Measurements from ENCODE around the gene STRIP1. TPM values are rescaled to one million over a fixed set of nuclear protein-coding genes. Genes with fewer than 3 reads are reported as not detected.

STRIP1 gene
- total and polyA plus RNA-seq, 5 experiments from 2014 or later = 17.8 to 86.5 (median 26.8) TPM

DNA sequence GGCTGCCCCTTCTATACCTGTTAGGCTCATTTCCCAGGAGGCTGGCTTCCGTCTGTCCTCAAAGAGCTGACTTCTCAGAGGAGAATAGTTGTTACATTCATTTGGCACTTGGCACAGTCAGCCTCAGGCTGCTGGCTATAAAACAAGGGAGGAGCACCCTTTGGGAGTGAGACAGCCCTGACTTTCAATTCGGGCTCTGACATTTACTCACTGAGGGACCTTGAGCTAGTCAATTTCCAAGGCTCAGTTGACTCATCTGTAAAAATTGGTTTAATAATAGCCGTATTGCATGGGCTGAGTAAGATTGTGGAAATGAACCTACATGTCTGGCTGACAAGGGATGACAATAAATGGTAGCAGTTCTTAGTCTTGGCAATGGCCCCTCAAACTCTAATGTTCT is 22.4 kb downstream of the STRIP1 start:
- POLR2A ChIA-PET = no interaction called here
- H3K4me3 Mint-ChIP-seq = no peak overlapping the region
- H3K9me3 Mint-ChIP-seq = no peaks in the 10 kb centered on the region
- peaks cover 0 to 11% (median 3%) of the 10 kb centered on the region in 4 donors for H3K4me1 Mint-ChIP-seq
- ATAC-seq = no peak
- no peak overlapping the region for H3K27ac Mint-ChIP-seq
- H3K27me3 Mint-ChIP-seq = no peaks in the 10 kb centered on the region
- DNase-seq = no peak
- H3K36me3 Mint-ChIP-seq = peaks cover 0 to 70% (median 9%) of the 10 kb centered on the region in 3 donors

DNA sequence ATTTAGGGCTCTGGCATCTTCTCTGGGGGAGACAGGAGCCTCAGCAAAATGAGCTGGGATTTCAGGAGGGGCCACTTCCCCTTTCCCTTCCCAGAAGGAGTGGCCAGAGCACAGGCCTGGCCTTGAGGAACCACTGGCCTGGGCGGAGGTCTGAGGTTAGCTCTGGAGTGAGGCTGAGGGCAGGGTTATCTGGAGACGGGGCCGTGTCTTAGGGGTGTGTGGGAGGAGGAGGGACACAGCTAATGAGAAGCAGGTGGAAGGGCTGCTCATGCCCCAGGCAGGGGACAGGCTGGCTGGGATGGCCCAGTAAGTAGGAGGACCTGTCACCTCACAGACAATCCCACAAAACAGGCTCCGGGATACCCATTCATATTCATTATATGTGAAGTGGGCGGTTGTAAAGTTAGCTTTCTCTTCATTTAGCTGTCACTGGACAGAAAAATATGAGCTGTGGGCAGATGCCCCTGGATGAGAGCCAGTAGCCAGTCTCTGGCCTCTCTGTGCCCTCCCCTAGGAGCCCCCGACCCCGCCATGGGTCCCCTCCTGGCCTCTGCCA is 23.6 kb downstream of the STRIP1 start:
- ATAC-seq (no peak), DNase-seq (no peak)
- peaks cover 0 to 7% (median 4%) of the 10 kb centered on the region in 4 donors for H3K4me1 Mint-ChIP-seq
- no peaks in the 10 kb centered on the region for H3K27me3 Mint-ChIP-seq
- H3K9me3 Mint-ChIP-seq = no peaks in the 10 kb centered on the region
- H3K36me3 Mint-ChIP-seq = peaks cover 0 to 57% (median 6%) of the 10 kb centered on the region in 3 donors
- POLR2A ChIA-PET = no interaction called here
- H3K4me3 Mint-ChIP-seq = no peak overlapping the region
- peak overlapping the region in 1 of 10 donors; percentile 21 for H3K27ac Mint-ChIP-seq

DNA sequence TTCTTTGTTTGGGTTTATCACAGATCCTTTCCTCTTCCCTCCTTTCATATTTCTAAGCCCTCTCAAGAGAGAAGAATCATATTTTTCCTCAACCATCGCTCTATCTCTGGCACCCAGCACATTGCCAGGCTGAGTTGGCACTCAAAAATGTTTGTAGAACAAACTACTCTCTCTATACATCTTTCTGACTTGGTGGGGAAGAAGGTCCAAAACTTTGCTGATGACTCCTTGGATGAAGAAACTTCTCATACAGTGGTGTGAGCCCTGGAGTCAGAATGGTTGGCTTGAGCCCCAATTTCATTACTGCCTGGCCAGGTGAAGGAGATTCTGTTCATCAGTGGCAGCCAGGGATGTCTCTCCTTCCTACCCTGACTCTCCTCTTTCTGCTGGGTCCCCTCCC is 24.2 kb downstream of the STRIP1 start:
- DNase-seq (no peak), ATAC-seq (no peak)
- POLR2A ChIA-PET = no interaction called here
- no peak overlapping the region for H3K4me3 Mint-ChIP-seq
- peaks cover 0 to 6% (median 3%) of the 10 kb centered on the region in 4 donors for H3K4me1 Mint-ChIP-seq
- peak overlapping the region in 3 of 10 donors; percentile 11 to 41 (median 34) for H3K27ac Mint-ChIP-seq
- H3K27me3 Mint-ChIP-seq = no peaks in the 10 kb centered on the region
- H3K9me3 Mint-ChIP-seq = no peaks in the 10 kb centered on the region
- peaks cover 0 to 52% (median 6%) of the 10 kb centered on the region in 3 donors for H3K36me3 Mint-ChIP-seq

DNA sequence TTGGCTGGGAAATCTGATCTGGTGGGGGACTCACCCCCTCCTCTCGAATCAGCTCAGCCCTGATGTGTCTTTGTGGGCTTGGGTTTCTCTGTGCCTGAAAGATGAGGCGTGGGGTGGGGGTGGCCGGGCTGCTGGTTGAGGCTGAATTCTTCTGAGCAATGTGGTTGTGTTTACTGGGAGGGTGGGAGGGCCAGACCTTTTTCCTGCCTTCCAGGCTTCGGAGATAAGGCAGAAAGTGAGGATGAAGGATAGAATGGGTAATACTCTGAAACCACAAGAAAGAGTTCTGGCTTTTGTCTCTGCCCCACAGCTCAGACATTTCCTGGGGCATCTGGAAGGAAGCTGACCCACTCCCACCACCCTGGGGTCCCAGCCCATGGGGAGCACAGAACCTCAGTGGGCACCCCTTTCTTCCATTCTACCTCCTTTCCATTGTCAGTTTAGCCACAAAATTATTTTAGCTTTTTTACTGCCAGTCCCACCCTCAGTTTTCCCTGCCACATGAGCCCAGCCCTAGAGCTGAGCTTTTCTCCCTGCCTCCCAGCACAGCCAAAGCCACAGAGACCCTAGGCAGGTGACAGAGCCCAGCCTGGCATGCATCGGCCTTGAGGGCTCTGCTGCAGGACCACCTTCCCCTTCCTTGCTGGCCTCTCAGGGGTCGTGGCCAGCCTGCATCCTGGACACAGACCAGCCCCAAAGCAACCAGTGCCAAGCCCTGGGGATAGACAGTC is 24.9 kb downstream of the STRIP1 start:
- H3K4me3 Mint-ChIP-seq = no peak overlapping the region
- H3K27me3 Mint-ChIP-seq = no peaks in the 10 kb centered on the region
- H3K36me3 Mint-ChIP-seq = peaks cover 0 to 45% (median 5%) of the 10 kb centered on the region in 3 donors
- no peak for ATAC-seq
- H3K9me3 Mint-ChIP-seq = no peaks in the 10 kb centered on the region
- H3K27ac Mint-ChIP-seq = peak overlapping the region in 2 of 10 donors; percentile 72 to 76
- DNase-seq = no peak
- POLR2A ChIA-PET = no interaction called here
- peaks cover 0 to 6% (median 2%) of the 10 kb centered on the region in 4 donors for H3K4me1 Mint-ChIP-seq

DNA sequence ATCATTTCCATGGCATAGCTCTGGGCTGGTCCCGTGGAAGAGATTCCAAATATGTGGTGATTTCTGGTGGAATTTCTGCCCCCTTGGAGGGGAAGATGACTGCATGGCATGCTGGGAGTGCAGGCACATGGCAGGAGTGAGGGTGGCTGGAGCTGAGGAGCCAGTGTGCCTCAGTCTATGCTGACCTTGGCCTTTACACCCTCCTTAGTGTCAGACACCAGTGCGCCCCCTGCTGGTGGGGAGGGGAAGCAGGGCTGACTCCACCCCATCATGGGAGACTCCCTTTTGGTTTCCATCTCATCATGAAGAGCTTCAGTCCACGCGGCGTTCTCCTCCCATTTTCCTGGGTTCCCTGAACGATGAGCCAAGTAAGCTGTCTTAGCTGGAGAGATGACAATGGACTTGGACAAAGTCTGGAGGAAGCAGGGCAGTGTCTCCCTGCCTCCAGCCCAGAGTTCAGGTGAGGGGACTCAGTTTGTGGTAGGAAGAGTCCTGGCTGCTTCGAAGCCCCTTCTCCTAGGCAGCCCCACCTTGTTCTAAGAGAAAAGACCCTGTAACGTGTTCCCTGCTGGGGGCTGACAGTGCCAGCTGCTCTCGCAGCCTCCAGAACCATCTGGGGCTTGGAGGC is 25.7 kb downstream of the STRIP1 start:
- H3K4me1 Mint-ChIP-seq = peaks cover 0 to 6% (median 3%) of the 10 kb centered on the region in 4 donors
- DNase-seq (peak; percentile 43 to 82 (median 62)), ATAC-seq (peak; percentile 81 to 82)
- H3K9me3 Mint-ChIP-seq = no peaks in the 10 kb centered on the region
- peak overlapping the region in 4 of 10 donors; percentile 4 to 54 (median 32) for H3K27ac Mint-ChIP-seq
- H3K27me3 Mint-ChIP-seq = peaks cover 0 to 2% (median 0%) of the 10 kb centered on the region in 5 donors
- no peak overlapping the region for H3K4me3 Mint-ChIP-seq
- H3K36me3 Mint-ChIP-seq = peaks cover 0 to 36% (median 5%) of the 10 kb centered on the region in 3 donors
- POLR2A ChIA-PET = interaction anchor here (0.7 kb wide), 1 partner anchor 26 kb away, joined by 4 read pairs; the partner anchor contains the start of gene STRIP1

DNA sequence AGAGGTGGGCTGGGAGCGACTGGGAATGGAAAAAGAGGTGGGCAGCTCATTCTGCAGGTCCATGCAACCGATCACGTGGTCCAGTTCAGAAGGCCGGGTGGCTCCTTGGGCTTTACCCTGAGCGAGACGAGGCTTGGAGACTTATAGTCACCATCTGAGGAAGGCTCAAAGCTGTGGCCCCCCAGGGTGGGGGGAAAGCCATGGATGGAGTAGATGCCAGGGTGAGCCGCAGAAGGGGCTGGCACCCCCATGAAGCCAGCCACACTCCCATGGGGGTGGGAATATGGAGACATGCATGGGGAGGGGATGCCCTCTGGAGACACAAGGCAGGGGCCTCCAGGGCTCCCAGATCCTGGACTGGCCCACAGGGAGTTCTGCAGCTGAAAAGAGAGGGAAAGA is 26.2 kb downstream of the STRIP1 start:
- no peak overlapping the region for H3K4me3 Mint-ChIP-seq
- ATAC-seq (no peak), DNase-seq (no peak)
- no peaks in the 10 kb centered on the region for H3K9me3 Mint-ChIP-seq
- H3K27me3 Mint-ChIP-seq = peaks cover 0 to 6% (median 0%) of the 10 kb centered on the region in 5 donors
- no peak overlapping the region for H3K27ac Mint-ChIP-seq
- H3K4me1 Mint-ChIP-seq = peaks cover 0 to 6% (median 3%) of the 10 kb centered on the region in 4 donors
- POLR2A ChIA-PET = interaction anchor here (0.7 kb wide), 1 partner anchor 26 kb away, joined by 4 read pairs; the partner anchor contains the start of gene STRIP1
- H3K36me3 Mint-ChIP-seq = peaks cover 0 to 31% (median 5%) of the 10 kb centered on the region in 3 donors

DNA sequence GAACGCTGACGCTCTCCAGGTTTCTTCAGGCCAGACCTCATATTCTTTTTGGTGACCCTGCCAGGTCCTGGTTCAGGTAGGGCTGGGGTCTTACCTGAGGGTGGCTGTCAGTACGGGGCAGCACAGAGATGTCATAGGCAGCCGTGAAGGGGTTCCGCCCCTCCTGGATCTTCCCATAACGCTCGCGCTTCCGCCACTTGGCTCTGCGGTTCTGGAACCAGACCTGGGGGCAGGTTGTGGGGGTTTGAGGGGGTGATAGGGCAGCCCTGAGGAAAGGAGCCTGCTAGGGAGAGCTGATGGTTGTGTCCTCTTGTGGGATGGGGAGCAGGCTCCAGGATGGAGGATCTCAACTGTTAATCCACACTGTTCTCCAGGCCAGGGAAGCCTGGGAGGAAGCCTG is 26.9 kb downstream of the STRIP1 start:
- Mint-ChIP-seq H3K9me3 (no peaks in the 10 kb centered on the region), H3K27me3 (peaks cover 1 to 13% (median 6%) of the 10 kb centered on the region in 5 donors), H3K36me3 (peaks cover 0 to 24% (median 5%) of the 10 kb centered on the region in 3 donors), H3K27ac (peak overlapping the region in 2 of 10 donors; percentile 21 to 48), H3K4me3 (no peak overlapping the region), H3K4me1 (peaks cover 0 to 6% (median 3%) of the 10 kb centered on the region in 4 donors)
- ATAC-seq (no peak), DNase-seq (no peak)
- POLR2A ChIA-PET = no interaction called here

DNA sequence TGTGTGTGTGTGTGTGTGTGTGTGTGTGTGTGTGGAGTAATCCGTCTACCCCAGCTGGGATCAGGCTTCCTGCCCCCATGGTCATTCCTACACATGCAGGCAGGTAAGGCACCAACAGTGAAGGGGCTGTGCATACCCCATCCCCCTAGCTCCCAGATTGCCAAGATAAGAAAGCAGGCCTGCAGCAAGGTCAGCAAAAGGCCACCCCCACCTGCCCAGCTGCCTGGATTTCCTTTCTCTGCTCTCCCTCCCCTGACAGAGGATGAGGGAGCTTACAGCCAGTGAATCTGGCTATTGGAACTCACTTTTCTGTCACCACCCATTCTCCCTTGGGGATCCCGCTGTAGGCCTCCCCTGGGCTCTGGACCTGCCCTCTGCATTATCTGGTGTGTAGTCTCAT is 28.2 kb downstream of the STRIP1 start:
- Mint-ChIP-seq H3K4me3 (no peak overlapping the region), H3K4me1 (peaks cover 0 to 6% (median 4%) of the 10 kb centered on the region in 4 donors)

DNA sequence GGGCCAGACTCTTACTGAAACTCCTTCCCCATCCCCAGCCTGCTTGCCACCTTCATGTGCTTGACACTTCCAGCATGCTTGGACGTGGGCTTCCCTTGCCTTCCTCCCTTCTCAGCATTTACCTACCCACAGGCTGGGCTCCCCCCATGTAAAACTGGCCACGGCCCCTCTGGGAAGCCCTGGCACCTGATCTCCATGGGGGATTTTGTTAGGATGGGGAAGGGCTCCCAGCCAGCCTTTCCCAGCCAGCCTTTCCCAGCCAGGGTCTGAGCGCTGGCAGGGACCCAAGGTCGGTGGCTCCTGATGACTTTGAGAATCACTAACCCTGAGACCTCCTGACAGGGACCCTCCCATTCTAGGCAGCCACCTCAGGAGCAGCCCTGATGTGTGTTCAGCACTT is 29.4 kb downstream of the STRIP1 start:
- ATAC-seq (no peak), DNase-seq (no peak)
- Mint-ChIP-seq H3K9me3 (no peaks in the 10 kb centered on the region), H3K36me3 (peaks cover 0 to 3% (median 2%) of the 10 kb centered on the region in 3 donors), H3K27ac (peak overlapping the region in 1 of 10 donors; percentile 80), H3K4me1 (peaks cover 8 to 12% (median 11%) of the 10 kb centered on the region in 4 donors), H3K4me3 (no peak overlapping the region), H3K27me3 (peaks cover 10 to 35% (median 22%) of the 10 kb centered on the region in 5 donors)
- POLR2A ChIA-PET = no interaction called here

More for the DNA sequence above, 28.2 kb downstream of the STRIP1 start:
- Mint-ChIP-seq H3K36me3 (peaks cover 0 to 13% (median 4%) of the 10 kb centered on the region in 3 donors), H3K9me3 (no peaks in the 10 kb centered on the region), H3K27me3 (peaks cover 6 to 23% (median 15%) of the 10 kb centered on the region in 5 donors), H3K27ac (no peak overlapping the region)
- no peak for DNase-seq
- POLR2A ChIA-PET = no interaction called here
- ATAC-seq = no peak

DNA sequence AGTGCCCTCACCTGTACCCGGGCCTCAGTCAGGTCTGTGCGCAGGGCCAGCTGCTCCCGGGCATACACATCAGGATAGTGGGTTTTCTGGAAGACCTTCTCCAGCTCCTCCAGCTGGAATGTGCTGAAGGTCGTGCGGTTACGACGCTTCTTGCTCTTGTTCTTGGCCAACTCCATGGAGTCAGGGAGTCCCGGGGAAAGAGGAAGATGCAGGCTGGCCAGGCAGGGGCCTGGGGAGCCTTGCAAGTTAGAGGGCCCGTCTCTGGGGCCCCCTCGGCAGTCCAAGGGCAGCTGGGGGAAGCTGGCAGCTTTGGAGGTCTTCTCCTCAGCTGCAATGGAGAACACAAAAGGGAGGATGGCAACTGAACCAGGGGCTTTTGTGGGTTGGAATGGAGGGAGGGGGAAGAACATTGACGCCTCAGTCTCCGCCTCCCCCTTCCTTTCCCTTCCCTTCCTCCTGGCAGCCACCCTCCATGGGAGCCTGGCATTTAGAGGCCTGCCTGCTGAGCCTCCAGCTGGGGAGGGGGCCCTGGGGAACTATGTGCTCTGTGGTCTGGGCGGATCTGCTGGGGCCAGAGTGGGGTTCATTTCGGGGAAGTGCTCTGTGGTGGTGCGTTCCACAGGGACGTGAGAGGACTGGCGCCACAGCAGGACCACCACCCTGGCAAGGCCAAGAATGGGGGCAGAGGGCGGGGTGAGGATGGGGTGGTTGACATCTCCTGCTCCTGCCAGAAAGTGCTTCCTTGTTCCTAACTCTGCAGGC is 30.3 kb downstream of the STRIP1 start:
- Mint-ChIP-seq H3K27me3 (peaks cover 10 to 40% (median 22%) of the 10 kb centered on the region in 5 donors), H3K9me3 (no peaks in the 10 kb centered on the region), H3K4me3 (no peak overlapping the region), H3K36me3 (peaks cover 0 to 2% (median 0%) of the 10 kb centered on the region in 3 donors), H3K4me1 (peaks cover 11 to 21% (median 16%) of the 10 kb centered on the region in 4 donors), H3K27ac (no peak overlapping the region)
- POLR2A ChIA-PET = no interaction called here
- DNase-seq (no peak), ATAC-seq (no peak)

DNA sequence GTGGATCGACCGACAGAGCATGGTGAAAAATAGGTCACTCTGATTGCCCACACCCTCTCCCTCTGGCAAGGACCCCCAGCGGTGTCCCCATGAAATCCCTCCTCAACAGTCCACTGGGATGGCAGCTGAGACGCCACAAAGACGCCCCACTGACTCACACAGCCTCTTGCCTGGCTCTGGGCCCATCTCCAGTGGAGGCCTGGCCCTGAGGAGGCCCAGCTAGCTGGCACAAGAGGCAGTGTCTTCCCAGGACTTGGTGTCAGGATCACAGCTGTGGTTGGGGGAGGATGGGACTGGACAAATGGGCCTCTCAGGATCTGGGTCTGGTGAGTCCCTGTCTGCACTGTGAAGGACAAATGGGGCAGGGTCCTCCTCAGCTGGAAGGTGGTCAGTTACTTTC is 31.4 kb downstream of the STRIP1 start:
- Mint-ChIP-seq H3K27ac (peak overlapping the region in 1 of 10 donors; percentile 44), H3K27me3 (peaks cover 10 to 46% (median 26%) of the 10 kb centered on the region in 5 donors), H3K4me1 (peaks cover 11 to 26% (median 18%) of the 10 kb centered on the region in 4 donors), H3K36me3 (peaks cover 0 to 2% (median 0%) of the 10 kb centered on the region in 3 donors), H3K9me3 (no peaks in the 10 kb centered on the region), H3K4me3 (peak overlapping the region in 1 of 10 donors; percentile 53)
- ATAC-seq = no peak
- no peak for DNase-seq
- POLR2A ChIA-PET = no interaction called here

DNA sequence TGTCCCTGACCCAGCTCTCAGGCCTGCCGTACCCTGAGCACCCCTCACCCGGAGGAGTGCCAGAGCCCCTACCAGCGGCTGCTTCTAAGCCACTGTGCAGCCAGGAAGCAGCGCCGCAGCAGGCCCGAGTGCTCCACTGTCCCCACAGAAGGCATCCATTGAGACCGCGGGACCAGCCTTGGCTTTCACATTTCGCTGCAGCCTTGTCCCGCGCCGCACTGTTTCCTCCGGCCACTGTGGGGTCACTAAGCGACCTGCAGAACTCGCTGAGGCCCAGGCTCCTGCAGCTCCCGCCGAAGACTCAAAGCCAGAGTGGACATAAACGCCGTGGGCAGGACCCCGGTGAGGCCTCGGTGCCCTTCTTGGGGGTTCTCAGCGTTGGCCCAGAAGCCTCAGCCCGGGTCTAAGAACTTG is 33.1 kb downstream of the STRIP1 start:
- peak in 1 of 10 donors; percentile 9 for DNase-seq
- peaks cover 0 to 2% (median 0%) of the 10 kb centered on the region in 3 donors for H3K36me3 Mint-ChIP-seq
- H3K27me3 Mint-ChIP-seq = peaks cover 23 to 62% (median 40%) of the 10 kb centered on the region in 5 donors
- H3K9me3 Mint-ChIP-seq = no peaks in the 10 kb centered on the region
- no peak for ATAC-seq
- POLR2A ChIA-PET = no interaction called here
- peak overlapping the region in 6 of 10 donors; percentile 23 to 67 (median 50) for H3K4me3 Mint-ChIP-seq
- H3K4me1 Mint-ChIP-seq = peaks cover 12 to 26% (median 21%) of the 10 kb centered on the region in 4 donors
- H3K27ac Mint-ChIP-seq = no peak overlapping the region
